Measurements from ENCODE around the gene MYBPH.

Gene MYBPH

GRCh38 chr1:203173011-203173555, 2.5 kb downstream of the MYBPH start:
- no peak overlapping the region for H3K4me3 ChIP-seq (replicated peaks; ENCODE audit: low read depth, low read length)
- no peak for TF ChIP-seq CTCF (IDR thresholded peaks at IDR 0.05; ENCODE audit: low read depth, low read length, missing control alignments)
- DNase-seq (ENCODE audit: extremely low read depth, low read depth): no peak

- TF ChIP-seq CTCF (IDR thresholded peaks at IDR 0.05; ENCODE audit: low read depth, low read length, missing control alignments): peak; percentile 82
- no peak overlapping the region for H3K4me3 ChIP-seq (replicated peaks; ENCODE audit: low read depth, low read length)
- no peak for DNase-seq (ENCODE audit: extremely low read depth, low read depth)
These were observed 3.2 kb downstream of the MYBPH start for GRCh38 chr1:203172184-203173010.

GRCh38 chr1:203171341-203172183, 4.1 kb downstream of the MYBPH start:
- no peak for TF ChIP-seq CTCF (IDR thresholded peaks at IDR 0.05; ENCODE audit: low read depth, low read length, missing control alignments)
- H3K4me3 ChIP-seq (replicated peaks; ENCODE audit: low read depth, low read length): no peak overlapping the region
- no peak for DNase-seq (ENCODE audit: extremely low read depth, low read depth)

- DNase-seq (ENCODE audit: extremely low read depth, low read depth): no peak
- no peak for TF ChIP-seq CTCF (IDR thresholded peaks at IDR 0.05; ENCODE audit: low read depth, low read length, missing control alignments)
- no peak overlapping the region for H3K4me3 ChIP-seq (replicated peaks; ENCODE audit: low read depth, low read length)
These were observed 4.8 kb downstream of the MYBPH start for GRCh38 chr1:203170625-203171330.

GRCh38 chr1:203169770-203170520, 5.7 kb downstream of the MYBPH start:
- DNase-seq (ENCODE audit: extremely low read depth, low read depth): no peak

More at GRCh38 chr1:203169770-203170520, 5.7 kb downstream of the MYBPH start:
- TF ChIP-seq CTCF (IDR thresholded peaks at IDR 0.05; ENCODE audit: low read depth, low read length, missing control alignments): no peak
- H3K4me3 ChIP-seq (replicated peaks; ENCODE audit: low read depth, low read length): no peak overlapping the region
